Islet of Langerhans (tissue), 1 donor: Measurements from ENCODE around the gene HOXA5.

ENCODE experiments used
- FAIRE-seq: peaks from one replicate; lab custom pipeline; 2011; peaks lifted over from hg19 to GRCh38; lab: Jason Lieb, UNC

HOXA5 gene

DNA sequence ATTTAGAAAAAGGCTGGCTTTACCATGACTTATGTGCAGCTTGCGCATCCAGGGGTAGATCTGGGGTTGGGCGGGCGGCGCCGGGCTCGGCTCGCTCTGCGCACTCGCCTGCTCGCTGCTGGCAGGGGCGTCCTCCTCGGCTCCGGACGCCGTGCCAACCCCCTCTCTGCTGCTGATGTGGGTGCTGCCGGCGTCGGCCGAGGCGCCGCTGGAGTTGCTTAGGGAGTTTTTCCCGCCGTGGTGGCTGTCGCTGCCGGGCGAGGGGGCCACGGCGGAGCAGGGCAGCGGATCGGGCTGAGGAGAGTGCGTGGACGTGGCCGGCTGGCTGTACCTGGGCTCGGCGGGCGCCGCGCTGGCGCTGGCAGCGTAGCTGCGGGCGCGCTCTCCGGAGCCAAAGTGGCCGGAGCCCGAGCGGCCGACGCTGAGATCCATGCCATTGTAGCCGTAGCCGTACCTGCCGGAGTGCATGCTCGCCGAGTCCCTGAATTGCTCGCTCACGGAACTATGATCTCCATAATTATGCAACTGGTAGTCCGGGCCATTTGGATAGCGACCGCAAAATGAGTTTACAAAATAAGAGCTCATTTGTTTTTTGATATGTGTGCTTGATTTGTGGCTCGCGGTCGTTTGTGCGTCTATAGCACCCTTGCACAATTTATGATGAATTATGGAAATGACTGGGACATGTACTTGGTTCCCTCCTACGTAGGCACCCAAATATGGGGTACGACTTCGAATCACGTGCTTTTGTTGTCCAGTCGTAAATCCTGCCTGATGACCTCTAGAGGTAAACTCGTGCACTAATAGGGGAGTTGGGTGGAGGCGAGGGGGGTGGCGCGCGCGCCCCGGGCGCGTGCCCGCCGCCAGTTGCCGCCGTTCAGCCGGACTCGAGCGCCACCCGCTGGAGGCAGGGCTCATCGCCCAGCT is at the start of gene HOXA5:
TSS of gene HOXA5 (minus strand) at position 659 of the 927 bp plus-strand sequence. CDS start at position 585, 74 bp downstream.
- FAIRE-seq = no peak

DNA sequence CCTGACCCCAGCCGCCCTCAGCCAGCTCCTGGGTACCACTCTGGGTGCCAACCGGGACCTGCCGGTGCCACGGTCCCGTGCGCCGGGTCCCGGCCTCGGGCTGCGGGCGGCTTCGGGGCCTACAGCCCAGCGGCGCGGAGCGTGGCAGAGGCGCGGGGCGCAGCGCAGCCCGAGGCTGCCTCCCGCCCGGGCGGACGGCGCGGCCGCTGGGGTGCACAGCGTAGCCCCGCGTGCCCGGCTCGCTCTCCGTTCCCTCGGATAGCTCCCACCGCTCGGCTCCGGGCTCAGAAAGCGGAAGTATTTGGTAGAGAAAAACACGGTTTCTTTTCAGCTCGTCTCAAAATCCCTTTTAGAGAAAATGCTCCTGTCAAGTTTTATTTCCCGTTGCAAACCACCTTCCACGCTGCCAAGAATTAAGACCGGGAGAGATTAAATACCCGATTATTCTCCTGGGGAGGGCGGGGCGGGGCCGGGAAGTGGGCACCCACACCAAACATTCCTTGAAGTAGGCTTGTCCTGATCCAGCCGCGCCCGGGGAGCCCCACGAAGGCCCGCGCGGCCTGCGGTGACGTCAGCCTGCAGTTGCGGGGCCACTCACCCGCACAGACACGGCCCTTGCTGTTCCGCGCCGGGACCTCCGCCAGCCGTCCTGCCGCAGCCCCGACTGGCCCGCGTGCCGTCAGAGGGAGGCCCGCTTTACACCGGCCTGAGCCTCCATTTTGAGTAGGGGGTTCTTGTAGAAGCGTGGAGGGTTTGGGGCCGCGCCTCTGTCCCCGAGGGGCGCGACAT is 49.3 kb upstream of the HOXA5 start:
- FAIRE-seq = no peak

DNA sequence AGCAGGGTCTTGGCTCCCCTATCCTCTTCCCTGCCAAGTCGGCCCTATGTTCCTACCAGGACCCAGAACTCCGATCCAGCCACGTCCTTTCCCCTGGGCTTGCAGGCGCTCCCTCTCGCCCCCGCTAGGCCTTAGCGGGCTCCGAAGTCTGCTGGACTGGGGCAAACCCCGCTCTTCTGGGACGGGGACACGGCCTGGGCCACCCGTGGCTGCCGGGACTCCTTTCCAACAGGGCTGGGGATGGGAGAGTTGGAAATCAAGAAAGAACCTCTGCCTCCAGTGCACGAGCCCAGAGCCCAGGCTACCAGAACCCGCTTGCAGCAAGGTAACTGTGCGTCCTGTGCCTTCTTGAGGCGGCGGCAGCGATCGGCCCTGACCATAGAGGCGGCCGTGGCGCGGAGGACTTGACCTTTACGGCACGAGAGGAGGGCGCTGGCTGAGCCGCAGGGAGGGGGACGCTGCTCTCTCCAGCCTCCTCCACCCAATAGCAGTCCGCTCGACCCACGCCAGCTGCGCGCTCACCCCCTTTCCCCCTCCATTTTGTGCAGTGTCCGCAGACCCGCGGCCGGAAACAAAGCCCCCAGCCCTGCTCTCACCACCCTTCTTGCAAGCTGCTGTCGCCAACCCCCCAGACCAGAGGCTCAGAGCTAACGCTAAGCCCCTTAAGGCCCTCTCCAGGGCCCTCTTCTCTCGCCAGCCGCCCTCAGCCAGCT is 48.5 kb upstream of the HOXA5 start:
- no peak for FAIRE-seq

DNA sequence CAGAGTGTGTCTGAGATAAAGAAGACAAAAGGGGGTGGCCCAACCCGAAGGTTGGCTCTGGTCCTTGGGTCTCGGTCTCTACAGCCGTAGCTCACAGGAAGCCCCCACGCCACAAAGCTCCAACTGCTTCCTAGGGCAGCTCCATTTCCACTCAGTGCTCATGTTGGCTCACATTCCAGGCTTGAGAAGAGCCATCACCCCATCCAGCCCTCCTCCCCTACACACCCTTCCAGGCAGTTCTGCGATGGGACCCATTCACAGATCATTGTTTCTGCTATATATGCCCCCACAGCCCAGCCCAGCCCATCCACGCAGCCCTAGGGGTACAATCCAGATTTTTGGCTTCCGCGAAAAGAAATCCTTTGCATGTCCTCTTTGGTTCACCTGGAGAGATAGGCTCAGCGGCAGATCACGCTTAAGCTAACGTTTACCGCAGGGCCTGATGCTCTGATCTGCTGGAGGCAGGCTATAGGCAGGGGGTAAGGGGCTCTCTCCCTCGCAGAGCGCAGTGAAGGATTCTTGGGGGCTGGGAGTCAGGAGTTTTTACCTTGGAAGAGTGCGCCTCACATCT is 47.8 kb upstream of the HOXA5 start:
- FAIRE-seq = no peak

- FAIRE-seq = no peak
These were observed 46.7 kb upstream of the HOXA5 start for GRCh38 chr7:27189997-27190748.

GRCh38 chr7:27189295-27189996 is 46.0 kb upstream of the HOXA5 start:
- FAIRE-seq = no peak

- FAIRE-seq = no peak
These were observed 45.2 kb upstream of the HOXA5 start for GRCh38 chr7:27188386-27189294.

DNA sequence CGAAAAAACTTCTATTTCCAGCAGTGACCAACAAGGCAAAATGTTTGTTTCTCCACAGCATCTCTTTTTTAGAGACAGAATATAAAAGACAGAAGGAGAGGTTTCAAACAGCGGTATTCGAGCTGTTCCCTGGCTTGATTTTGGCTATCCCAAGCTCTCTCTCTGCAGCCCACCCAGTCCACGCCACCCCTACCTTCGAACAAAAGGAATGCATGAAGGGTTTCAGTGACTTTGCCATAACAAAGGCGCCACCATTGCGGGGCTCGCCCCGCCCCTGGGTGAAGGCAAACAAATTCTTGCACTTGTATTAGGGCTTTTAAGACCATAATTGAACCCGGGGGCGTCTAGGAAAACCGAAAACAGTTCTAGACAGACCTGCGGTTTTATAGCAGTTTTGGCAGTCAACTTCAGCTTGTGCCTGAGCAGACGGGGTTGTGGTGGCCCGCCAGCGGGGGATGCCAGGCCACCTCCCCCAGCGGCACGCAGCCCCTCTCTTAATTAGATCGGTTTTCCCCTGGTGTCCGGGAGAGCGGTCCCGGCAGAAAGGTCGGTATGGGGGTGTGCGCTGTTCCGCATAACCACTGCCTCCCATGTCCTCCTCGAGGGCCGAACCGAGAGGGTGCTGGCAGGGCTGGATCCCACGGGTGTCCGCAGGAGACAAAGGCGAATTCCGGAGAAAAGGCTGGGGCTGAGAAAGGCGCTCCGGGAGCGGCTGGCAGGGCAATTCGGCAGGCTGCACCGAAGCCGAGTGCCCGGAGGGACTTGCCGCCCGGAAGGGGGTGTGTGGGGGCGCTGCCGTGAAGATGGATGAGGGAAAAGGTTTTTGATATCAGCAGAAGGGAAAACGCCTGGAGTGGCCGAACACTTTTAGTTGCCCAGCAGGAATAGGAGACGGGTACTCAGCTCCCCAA is 44.2 kb upstream of the HOXA5 start:
- no peak for FAIRE-seq

- no peak for FAIRE-seq
These were observed 43.4 kb upstream of the HOXA5 start for GRCh38 chr7:27186668-27187474.

GRCh38 chr7:27185854-27186667 is 42.6 kb upstream of the HOXA5 start:
- FAIRE-seq = no peak

DNA sequence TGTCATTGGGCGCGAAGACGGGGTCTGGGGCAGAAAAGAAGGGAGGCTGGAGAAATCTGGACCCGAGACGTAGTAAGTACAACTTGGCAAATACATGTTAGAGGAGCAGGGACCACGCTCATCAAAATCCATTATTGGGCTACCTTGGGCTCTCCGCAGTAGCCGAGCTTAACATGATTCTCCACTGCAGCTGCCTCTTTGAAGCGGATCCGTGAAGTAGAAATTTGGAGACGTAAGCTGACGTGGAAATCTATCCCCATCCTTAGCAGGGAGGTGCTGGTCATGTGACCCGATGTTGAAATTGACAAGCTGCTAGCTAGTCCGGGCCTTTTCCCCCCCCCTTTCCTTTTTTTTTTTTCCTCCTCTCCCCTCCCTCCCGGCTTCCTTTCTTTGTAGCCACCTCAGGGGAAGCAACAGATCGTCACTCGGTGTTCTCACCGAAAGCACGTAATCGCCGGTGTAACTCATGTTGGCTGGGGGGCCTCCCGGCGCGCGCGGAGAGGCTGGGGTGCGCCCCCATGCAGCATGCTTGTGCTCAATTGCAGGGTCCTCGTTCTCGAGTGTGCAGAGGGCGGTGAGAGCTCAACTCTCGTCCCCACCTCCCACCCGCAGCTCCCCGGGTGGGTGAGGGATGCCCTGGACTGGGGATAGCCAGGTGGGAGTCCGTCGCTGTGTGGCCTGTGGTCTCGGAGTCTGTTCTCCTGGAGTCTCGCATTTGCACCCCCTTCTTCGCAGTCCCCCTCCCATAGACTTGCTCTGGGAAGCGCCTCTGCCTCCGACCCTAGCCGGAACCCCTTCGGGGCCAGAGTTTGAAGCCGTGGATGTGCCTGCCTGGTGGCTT is 41.8 kb upstream of the HOXA5 start, which contains the start of gene HOXA11:
TSS of gene HOXA11 (minus strand) at position 220 of the 841 bp plus-strand sequence. CDS start at position 132, 88 bp downstream.
- no peak for FAIRE-seq

DNA sequence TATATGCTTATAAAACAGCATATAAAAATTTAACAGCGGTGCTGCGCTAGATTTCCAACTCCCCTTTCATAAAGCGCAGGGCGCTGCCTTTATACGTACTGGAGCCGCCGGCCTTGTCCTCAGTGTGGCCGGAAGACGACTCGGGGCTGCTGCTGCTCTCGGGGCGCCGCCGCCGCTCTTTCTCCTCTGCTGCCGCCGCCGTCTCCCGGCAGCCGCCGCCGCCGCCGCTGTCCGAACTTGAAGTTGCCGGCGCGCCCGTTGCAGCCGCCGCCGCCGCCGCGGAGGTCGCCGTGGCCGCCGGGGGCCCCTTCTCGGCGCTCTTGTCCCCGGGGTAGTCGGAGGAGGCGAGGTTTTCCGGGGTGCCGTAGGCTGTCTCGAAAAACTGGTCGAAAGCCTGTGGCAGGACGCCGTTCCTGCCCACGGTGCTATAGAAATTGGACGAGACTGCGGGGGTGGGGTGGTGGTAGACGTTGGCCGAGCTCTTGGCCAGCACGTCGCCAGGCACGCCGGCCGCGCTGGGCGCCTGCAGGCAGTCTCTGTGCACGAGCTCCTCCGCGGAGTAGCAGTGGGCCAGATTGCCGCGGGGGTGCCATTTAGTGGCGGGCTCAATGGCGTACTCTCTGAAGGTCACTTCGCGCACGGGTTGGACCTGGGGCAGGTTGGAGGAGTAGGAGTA is 41.0 kb upstream of the HOXA5 start:
- FAIRE-seq = no peak

GRCh38 chr7:27183682-27184336 is 40.3 kb upstream of the HOXA5 start:
- FAIRE-seq = no peak

DNA sequence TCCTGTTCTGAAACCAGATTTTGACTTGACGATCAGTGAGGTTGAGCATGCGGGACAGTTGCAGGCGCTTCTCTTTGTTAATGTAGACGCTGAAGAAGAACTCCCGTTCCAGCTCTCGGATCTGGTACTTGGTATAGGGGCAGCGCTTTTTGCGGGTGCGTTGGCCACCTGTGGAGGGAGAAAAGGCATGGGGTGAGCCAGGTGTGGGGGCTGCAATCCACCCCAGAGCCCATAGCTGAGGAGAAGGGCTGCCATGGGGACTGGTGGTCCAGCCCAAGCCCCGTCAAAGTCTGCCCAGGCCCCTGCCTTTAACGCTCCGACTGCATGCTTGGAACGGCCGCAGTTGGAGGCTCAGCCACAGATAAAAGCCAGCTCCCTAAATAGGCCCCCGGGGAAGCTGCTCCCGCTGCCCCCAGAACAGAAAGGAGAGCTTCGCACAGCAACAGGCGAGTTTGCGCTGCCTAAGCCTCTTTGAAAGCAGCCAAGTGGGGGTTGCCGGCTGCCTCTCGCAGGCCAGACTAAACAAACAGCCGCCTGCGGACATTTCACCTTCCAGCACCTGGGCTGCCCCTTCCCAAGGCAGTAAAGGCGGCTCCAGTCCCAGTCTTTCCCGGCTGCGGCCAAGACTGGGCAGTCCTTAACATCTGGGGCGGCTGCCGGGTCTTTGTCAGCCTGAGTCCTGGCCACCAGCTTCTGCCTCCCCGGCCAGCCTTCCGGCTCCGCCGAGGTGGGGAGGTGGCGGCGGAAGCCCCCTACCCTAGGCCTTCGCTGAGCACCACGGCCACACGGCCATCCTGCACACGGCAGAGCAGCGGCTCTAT is 39.6 kb upstream of the HOXA5 start:
- no peak for FAIRE-seq
